Measurements from ENCODE around the gene SH3RF3.

The SH3RF3 gene

GRCh38 chr2:109294523-109294922, 165.5 kb downstream of the SH3RF3 start:
- no peak for DNase-seq

- peak; percentile 55 for DNase-seq
Measured at GRCh38 chr2:109295070-109295780, 166.2 kb downstream of the SH3RF3 start.

GRCh38 chr2:109295781-109296117, 166.7 kb downstream of the SH3RF3 start:
- DNase-seq: no peak

DNA sequence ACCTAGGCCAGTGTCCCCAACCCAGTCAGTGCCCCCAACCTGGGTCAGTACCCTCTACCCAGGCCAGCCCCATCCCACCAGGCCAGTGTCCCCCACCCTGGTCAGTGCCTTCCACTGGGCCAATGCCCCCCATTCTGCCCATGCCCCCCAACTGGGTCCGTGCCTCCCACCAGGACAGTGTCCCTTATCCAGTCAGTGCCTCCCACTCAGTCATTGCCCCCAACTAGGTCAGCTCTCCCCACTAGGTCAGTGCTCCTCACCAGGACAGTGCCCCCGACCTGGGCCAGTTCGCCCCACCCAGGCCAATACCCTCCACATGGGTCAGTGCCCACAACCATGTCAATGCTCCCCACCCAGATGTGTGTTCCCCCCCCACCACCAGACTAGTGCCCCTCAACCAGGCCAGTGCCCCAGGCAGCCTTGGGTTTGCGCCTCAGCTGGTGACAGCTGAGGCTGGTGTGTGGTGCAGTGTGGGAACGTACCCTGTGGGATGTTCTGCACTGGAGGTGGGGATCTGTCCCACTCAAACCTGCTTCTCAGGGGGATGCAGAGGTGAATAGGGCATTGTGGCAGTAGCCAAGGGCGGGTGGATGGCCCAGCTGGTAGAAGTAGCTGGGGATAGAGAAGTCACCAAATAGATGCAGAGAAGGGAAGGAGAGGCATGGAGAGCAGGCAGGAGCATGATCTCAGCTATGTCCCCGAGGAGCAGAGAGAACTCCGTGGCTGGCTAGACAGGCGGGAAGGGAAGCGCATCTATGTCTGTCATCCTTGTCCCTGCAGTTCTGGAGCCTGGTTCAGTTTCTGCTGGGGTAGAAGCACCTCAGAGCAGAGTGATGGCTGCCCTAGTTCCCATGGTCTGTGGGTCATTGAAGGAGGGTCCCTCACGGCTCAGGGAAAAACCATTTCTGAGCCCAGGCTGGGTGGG, 168.8 kb downstream of the SH3RF3 start:
- no peak for DNase-seq

GRCh38 chr2:109298851-109299250, 169.8 kb downstream of the SH3RF3 start:
- no peak for DNase-seq

GRCh38 chr2:109299536-109299935, 170.5 kb downstream of the SH3RF3 start:
- DNase-seq: no peak

GRCh38 chr2:109300582-109300981, 171.6 kb downstream of the SH3RF3 start:
- DNase-seq: no peak

DNA sequence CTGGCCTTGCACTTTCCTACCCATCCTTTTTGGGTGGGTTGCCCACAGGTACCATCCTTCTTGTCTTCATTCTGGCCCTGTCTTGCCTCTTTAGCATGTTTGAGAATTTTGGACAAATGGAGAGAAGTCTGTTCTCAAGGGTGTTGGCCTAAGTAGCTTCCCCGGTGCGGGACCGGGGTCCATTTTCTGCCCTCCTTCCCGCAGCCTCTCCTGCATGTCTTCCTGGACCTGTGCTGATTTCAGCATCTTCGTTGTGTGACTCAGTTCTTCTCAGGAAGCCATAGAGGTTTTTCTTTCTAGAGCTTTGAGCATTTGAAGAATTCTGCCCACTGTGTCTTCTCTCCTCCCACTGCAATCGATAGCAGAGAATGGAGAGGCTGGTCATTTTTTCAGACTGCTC, 172.7 kb downstream of the SH3RF3 start:
- DNase-seq: no peak

- DNase-seq: no peak
Measured at GRCh38 chr2:109302319-109302718, 173.3 kb downstream of the SH3RF3 start.

- peak; percentile 24 for DNase-seq
Measured at GRCh38 chr2:109304242-109304641, 175.2 kb downstream of the SH3RF3 start.

GRCh38 chr2:109304731-109305470, 175.9 kb downstream of the SH3RF3 start:
- peak; percentile 10 for DNase-seq

- DNase-seq: no peak
Measured at GRCh38 chr2:109305490-109306167, 176.6 kb downstream of the SH3RF3 start.

GRCh38 chr2:109306190-109306589, 177.2 kb downstream of the SH3RF3 start:
- DNase-seq: no peak

DNA sequence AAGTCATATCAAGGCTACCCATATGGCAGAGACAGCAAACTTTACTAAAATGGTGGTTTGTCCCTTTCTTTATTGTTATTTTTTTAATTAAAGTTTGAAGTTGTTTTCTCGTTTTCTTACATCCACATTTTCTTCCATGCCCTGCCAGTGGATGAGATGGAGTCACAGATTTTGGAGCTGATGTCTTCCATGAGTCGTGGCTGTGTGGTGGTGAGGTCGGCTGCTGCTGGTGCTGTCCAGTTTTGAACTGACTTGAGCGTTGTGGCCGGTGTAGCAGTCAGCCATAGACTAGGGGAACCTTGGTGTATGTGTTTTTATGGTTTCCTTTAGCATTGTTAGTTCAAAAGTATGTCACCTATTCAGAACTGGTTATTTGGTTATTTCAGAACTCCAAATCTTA, 182.8 kb downstream of the SH3RF3 start:
- DNase-seq: no peak

- no peak for DNase-seq
Measured at GRCh38 chr2:109312902-109313301, 183.9 kb downstream of the SH3RF3 start.

GRCh38 chr2:109313343-109313742, 184.3 kb downstream of the SH3RF3 start:
- no peak for DNase-seq

DNA sequence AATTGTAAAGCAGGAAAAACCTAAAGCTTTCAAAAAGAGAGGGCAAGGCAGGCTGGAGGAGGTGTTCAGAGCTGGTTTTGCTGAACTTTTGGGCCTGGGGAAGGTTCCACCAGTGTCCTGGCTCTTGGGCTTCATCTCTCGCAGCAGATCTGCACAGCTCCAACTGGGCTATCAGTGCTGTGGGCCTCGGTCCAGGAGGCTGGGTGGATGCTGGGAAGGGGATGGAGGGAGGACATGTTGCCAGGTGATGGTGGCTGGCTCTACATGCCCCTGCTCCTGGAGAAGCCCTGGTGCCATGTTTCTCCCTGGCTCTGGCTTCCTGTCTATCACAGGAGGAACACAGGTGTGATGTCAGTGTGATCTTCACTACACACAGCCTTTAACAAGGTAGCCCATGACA, 187.1 kb downstream of the SH3RF3 start:
- DNase-seq: no peak

GRCh38 chr2:109317471-109318095, 188.6 kb downstream of the SH3RF3 start:
- DNase-seq: no peak

- DNase-seq: no peak
Measured at GRCh38 chr2:109318150-109318948, 189.3 kb downstream of the SH3RF3 start.

GRCh38 chr2:109318949-109319342, 189.9 kb downstream of the SH3RF3 start:
- no peak for DNase-seq

- DNase-seq: no peak
Measured at GRCh38 chr2:109320195-109320922, 191.4 kb downstream of the SH3RF3 start.

Measured in MV-4-11 (cell line).